Fibroblast of gingiva (primary cell): Measurements from ENCODE around the gene KRTAP4-12.
"Not testable (repeated sequence)": the region's sequence is repeated elsewhere in the genome, so short reads cannot be mapped to it uniquely, and the experiment has no call there.

Experiments
- DNase-seq: peaks from one replicate; pipeline ENCODE4 v3.0.0-alpha.2; 2011; ENCODE audit warnings: low read depth

Gene KRTAP4-12

DNA sequence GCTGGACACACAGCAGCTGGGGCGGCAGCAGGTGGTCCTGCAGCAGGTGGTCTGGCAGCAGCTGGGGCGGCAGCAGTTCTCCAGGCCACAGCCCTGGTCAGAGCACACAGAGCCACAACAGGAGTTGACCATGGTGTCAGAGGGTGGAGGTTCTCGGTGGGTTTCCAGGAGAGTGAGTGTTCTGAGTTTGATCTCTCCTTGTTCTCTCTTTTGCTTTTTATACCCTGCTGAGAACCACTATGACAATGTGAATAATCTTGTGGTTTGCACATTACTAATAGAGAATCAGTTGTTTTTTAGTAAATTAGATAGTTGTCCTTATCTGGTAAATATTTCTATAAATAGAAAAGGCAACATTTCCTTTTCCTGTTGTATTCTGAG, at the start of gene KRTAP4-12:
Gene KRTAP4-12 (minus strand): TSS at position 192 of the 381 bp plus-strand sequence. CDS start 60 bp downstream, at position 132.
- not testable (repeated sequence) for DNase-seq

DNA sequence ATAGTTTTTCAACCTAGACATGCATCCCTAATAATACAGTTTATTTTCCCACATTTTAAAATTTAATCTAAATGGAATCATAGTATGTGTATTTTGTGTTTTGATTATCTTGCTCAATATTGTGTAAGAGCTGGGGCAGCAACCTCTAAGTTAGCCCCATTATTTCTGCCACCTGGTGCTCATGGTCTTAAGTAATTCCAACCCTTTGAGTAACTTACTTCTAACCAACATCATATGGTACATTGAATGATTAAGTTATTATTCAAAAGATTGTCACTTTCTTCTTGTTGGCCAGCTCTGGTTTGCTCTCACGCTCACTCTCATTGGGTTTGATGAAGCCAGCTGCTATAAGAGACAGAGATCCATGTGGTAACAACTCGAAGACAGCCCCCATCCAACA, 47.9 kb upstream of the KRTAP4-12 start:
- peak; percentile 45 for DNase-seq

DNA sequence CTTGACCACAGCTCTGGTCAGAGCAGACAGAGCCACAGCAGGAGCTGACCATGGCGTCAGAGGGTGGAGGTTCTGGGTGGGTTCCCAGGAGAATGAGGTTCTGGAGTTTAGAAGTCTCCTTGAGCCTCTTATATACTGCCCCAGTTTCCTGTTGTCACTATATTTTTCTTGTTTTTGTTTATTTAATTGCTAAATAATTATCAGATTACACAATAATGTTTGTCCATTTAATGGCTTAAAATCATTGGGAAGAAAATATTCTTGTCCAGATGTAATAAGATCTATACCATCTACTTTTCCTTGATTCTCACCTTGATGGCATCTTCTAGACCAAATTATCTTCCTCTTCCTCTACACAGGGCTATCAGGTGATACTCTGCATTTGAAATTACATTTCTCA, 44.1 kb upstream of the KRTAP4-12 start, which contains the start of gene KRTAP4-3:
Gene KRTAP4-3 (minus strand): TSS at position 101 of the 400 bp plus-strand sequence. CDS start 49 bp downstream, at position 52.
- no peak for DNase-seq

DNA sequence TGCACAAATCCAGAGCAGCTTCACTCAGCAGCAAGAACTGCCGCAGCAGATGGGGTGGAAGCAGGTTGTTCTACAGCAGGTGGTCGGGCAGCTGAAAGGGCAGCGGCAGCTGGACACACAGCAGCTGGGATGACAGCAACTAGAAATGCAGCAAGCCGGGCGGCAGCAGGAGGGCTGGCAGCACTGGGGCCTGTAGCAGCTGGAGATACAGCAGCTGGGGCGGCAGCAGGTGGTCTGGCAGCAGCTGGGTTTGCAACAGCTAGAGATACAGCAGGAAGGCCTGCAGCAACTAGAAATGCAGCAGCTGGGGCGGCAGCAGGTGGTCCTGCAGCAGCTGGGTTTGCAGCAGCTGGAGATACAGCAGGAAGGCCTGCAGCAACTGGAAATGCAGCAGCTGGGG, 43.6 kb upstream of the KRTAP4-12 start:
- no peak for DNase-seq

DNA sequence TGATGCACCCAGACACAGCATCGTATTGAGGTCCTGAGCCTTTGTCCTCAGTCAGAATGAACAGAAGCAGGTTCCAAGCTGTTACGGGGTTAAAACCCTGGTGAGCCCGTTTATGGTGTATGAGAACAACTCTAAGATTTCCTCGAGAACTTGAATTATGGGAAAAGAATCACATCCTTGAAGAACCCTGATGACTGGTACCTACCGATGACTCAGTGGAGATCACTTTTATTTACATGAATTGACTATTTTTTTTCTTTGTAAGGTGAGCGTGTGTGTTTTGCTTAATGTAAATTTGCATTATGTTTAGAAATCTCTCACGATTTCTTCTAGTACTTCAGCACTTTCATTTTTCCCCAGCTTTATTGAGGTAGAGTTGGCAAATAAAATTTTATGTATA, 39.8 kb upstream of the KRTAP4-12 start:
- DNase-seq, result no peak

DNA sequence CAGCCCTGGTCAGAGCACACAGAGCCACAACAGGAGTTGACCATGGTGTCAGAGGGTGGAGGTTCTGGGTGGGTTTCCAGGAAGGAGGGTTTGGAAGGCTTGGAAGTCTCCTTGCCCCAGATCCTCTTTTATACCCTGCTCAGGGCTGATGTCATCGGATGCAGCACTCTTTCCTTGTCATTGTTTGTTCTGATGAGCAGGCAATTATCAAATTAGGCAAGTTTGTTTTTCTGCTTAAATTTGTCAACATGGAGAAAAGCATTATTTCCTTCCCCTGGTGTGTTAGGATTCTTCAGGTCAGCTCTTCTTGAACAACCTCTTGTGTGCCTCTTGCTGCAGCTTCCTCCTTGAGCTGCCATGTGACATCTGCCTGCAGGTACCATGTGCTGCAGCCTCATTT, 36.7 kb upstream of the KRTAP4-12 start, which contains the start of gene KRTAP4-4:
Gene KRTAP4-4 (minus strand): TSS at position 101 of the 400 bp plus-strand sequence. CDS start 57 bp downstream, at position 44.
- no peak for DNase-seq

DNA sequence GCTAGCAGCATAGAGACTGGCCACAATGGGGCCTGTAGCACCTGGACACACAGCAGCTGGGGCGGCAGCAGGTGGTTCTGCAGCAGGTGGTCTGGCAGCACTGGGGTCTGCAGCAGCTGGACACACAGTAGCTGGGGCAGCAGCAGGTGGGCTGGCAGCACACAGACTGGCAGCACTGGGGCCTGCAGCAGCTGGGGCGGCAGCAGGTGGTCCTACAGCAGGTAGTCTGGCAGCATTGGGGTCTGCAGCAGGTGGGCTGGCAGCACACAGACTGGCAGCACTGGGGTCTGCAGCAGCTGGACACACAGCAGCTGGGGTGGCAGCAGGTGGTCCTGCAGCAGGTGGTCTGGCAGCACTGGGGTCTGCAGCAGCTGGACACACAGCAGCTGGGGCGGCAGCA, 36.2 kb upstream of the KRTAP4-12 start:
- not testable (repeated sequence) for DNase-seq

DNA sequence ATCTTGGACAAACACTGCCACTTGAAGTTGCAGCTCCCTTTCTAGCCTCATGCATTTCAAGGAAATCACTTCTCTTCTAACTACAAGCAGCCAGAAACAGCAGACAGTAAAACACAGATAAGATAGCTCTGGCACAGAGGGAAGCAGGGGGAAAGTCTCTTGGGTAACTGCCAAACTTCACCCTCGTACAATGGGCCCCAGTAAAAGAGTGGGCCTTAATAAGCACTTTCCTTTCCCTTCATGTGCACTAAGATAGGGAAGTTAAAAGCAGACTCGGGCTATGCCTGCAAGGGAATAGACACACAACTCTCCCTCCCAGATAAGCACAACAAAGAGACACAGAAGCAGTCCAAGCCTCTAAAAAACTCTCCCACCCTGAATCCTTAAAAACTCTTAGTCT, 29.9 kb upstream of the KRTAP4-12 start:
- DNase-seq, result no peak

DNA sequence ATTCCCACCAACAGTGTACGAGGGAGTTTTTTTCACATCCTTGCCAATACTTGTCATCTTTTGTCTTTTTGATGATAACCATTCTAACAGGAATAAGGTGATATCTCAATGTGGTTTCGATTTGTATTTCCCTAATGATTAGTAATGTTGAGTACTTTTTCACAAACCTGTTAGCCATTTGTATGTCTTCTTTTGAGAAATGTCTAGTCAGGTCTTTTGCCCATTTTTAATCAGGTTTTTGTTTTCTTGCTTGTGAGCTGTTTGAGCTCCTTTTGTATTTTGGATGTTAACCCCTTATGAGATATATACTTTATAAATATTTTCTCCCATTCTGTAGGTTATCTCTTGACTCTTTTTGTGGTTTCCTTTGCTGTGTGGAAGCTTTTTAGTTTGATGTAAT, 27.5 kb upstream of the KRTAP4-12 start:
- no peak for DNase-seq

DNA sequence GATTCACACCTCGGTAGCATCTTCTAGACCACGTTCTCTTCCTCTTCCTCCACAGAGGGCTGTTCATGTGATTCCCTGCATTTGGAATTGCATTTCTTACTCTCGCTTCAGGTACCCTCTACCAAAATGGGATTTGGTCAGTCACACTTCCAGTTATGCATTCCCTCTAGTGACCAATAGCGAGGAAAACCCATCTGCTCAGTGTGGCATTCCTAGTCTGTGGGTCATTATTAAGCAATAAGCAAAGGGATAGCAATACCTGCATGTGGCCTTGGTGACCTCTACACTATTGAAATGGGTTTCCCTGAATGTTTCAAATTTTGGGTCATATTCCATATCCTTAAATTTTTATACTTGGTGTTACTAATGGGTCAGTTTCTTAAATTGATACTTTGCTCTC, 26.0 kb upstream of the KRTAP4-12 start:
- DNase-seq, result no peak

DNA sequence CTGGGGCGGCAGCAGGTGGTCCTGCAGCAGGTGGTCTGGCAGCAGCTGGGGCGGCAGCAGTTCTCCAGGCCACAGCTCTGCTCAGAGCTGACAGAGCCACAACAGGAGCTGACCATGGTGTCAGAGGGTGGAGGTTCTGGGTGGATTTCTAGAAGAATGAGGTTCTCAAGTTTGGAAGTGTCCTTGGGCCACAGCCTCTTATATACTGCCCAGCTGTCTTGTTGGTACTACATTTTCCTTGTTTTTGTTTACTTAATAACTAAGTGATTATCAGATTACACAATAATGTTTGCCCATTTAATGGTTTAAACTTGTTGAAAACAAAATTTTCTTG, 25.6 kb upstream of the KRTAP4-12 start, which contains the start of gene KRTAP4-5:
Gene KRTAP4-5 (minus strand): TSS at position 174 of the 334 bp plus-strand sequence. CDS start 58 bp downstream, at position 116.
- DNase-seq, result no peak

DNA sequence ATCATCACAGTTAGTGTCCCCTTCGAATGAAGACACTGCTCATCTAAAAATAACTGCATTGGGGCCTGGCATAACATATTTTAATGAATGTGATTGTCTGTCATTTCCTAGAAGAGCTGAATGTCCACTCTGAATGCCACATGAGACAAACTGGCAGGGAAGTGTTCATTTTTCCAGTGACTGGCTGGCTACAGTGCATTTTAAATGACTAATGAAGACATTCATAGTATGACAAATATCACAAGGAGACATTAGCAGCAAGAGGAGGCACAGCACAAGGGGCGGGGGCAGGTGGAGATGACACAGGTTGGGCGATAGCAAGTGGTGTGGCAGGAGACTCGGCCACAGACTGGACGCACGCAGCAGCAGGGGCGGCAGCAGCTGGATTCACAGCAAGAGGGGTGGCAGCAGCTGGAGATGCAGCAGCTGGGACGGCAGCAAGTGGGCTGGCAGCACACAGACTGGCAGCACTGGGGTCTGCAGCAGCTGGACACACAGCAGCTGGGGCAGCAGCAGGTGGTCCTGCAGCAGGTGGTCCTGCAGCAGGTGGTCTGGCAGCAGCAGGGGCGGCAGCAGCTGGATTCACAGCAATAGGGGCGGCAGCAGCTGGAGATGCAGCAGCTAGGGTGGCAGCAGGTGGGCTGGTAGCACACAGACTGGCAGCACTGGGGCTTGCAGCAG, 25.1 kb upstream of the KRTAP4-12 start:
- DNase-seq, result not testable (repeated sequence)

DNA sequence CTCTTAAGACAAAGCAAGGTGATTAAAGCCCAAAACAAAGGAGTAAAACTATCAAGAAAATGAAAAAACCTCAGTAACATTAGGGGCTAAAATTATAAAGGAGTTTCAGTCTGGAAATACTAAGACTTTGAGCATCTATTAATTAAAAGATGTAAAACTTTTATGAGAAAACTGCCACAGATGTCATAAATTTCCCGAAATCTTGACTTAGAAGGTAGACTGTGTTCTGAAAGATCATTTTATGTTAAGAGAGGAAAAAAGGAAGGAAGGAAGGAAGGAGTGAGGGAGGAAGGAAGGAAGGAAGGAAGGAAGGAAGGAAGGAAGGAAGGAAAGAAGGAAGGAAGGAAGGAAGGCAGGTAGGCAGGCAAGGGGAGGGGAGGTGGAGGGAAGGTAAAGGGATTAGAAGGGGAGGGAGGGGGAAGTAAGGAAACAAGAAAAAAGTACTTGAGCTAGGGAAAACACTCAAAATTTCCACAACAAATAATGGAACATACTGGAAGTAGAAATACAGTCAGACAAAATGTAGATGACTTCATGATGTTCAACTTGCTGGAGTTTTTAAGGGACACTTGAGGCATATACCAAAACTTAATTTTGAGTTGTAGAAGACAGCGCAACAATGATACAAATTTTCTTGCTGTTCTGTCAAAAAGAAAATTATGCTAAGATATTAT, 23.7 kb upstream of the KRTAP4-12 start:
- DNase-seq, result no peak

DNA sequence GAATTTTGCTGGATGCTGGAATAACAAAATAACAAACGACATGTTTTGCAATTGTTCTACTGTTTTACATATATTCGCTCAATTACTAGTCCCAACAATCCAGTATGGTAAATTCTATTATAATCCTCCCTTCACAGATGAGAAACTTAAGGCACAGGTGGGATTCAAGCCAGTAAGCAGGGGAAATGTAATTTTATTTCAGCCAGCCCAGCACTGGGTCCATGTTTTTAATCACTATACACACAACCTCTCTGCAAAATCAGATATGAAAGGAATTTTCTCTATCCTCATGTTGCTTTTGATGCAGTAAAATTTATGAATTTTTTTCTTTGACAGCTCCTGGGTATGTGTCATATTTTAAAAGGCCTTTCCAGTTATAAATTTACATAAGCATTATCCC, 21.3 kb upstream of the KRTAP4-12 start:
- no peak for DNase-seq

DNA sequence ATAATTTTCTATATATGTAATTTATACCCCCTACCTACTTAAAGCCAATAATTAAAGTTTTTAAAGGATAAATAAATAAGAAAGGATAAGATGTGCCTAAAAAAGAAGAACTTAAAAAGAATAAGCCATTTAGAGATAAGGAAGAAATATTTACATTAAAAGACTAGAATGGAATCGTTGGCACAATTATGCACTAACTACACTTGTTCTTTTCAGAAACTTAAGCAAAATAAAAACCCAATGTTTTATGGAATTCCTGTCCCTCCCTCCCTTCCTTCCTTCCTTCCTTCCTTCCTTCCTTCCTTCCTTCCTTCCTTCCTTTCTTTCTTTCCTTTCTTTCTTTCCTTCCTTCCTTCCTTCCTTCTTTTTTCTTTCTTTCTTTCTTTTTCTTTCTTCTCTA, 20.9 kb upstream of the KRTAP4-12 start:
- DNase-seq, result no peak

DNA sequence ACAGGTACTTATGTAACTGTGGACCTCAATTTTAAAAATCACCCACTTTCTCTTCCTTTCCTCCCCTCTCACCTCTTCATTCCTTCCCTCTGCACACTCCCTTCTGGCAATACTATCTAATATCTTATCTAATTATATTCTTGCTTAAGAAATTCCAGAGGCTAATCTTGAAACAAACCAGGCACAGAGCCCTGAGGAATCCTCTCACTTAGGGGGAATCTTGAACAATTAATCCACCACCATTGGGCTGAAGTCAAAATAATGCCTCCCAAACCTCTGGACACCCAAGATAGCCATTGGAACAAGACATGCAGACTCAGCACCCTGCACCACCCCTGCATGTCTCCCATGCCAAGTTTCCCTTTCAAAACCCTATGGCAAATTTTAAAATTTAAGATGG, 17.4 kb upstream of the KRTAP4-12 start:
- DNase-seq, result no peak

DNA sequence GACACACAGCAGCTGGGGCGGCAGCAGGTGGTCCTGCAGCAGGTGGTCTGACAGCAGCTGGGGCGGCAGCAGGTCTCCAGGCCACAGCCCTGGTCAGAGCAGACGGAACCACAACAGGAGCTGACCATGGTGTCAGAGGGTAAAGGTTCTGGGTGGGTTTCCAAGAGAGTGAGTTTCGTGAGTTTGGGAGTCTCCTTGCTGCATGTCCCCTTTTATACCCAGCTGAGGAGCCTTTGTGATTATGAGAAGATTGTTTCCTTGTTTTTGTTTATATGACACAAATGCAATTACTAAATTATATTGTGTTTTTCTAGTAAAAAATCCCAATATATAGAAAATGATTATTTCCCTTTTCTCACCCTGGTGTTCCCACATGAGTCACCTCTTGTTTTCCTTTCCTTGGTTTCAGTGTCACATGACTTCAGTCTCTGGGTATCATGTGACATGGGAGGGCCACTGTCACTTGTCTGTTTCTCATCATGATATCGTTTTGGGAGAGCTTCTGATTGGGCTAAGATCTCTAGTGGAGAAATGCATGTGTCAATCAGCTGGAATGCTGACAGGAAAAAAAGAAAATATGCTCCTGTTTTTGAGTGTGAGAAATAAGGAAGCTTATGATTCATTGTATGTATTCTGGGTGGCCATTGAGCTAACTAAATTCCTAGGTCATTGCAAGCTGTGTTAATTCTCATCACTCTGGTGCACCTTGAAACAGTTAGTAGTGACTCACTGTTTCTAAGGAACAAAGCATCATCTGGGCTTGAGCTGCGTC, 16.6 kb upstream of the KRTAP4-12 start, which contains the start of gene KRTAP4-6:
Gene KRTAP4-6 (minus strand): TSS at position 185 of the 772 bp plus-strand sequence. CDS start 57 bp downstream, at position 128.
- DNase-seq, result peak; percentile 17

DNA sequence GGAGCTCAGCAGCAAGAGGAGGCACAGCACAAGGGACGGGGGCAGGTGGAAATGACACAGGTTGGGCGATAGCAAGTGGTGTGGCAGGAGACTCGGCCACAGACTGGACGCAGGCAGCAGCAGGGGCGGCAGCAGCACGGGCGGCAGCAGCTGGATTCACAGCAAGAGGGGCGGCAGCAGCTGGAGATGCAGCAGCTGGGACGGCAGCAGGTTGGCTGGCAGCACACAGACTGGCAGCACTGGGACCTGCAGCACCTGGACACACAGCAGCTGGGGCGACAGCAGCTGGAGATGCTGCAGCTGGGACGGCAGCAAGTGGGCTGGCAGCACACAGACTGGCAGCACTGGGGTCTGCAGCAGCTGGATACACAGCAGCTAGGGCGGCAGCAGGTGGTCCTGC, 15.9 kb upstream of the KRTAP4-12 start:
- DNase-seq, result not testable (repeated sequence)

DNA sequence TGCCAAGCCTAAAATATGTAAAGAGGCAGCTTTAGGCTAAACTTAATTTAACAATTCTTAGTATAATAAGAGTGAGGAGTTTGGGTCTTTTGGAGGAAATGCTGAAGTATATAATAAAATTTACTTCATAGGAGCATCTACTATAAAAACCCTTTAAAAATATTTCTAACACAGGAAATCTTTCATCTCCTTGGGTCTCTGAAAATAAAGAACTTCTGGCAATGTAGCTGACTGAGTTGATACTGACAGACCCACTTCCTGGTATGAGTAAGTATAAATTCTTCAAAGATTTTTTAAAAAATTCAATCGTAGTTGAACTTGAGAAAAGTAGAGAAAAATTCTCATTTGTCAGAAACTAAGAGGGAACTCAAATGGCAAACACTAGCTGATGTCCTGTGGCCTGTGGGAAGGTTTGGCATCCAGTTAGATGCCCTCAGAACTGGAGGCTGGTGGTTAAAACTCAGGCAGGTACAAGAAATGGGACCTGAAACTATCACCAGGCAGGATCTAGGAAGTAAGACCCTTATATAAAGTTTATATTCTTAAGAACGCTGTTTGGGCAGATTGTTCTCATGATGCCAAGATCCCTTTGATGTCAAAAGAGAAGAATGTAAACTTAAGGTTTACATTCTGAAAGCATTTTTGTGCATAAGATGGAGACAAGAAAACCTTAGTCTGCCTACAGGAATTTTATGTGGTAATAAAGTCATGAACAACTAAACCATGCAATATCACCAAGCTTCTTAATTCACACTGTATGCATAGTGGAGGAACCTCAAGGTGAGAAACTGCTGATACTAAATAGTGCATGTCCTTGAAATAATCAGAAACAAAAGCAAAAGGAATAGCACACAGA, 10.1 kb upstream of the KRTAP4-12 start:
- no peak for DNase-seq

DNA sequence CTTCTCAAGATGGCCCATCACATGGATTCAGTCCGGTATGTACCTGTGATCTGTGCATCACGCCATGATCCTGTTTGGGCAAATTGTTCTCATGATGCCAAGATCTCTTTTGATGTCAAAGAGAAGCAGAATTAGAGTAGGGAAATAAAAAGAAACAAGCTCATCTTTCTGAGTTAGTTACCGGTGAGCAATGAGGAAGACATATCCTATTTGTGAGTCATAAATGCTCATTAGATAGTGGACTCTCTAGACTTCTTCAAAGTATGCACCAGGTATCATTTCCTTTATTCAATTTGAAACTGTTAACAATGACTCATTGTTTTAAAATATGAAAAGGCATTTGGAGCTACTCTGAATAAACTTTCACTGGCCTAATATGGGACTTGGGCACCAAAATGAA, 8.0 kb upstream of the KRTAP4-12 start:
- DNase-seq, result no peak

DNA sequence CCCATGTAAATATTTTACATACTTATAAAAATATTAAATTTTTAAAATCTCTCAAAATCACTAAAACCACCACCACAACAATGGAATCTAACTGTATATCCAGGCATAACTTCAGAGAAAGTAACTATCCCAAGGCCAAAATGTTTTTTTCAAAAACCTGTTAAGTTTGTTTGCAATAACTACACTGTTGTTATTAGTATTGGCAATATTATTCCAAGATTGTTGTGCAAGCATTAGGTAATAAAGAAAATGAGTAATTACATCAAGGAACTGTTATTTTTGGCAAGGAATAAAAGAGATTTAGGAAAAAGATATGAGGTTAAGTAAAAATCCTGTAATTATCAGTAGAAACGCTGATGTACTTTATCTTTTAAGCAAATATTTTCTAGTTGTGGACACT, 3.4 kb upstream of the KRTAP4-12 start:
- no peak for DNase-seq

DNA sequence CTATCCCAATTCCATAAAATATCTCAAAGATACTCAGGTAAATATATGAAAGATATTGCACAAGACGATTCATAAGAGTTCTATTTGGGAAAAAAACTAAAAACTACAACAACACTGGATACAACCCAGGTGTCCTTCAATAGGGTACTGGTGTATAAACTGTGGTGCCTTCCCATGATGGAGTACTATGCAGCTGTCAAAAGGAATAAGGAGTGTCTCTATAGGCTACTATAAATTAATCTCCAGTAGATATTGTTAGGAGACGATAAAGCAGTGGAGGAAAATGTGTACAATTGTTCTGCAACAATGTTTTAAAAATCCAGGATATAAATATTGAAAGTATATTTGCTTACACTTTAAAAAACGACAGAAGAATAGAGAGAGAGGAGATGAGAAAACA, 2.4 kb upstream of the KRTAP4-12 start:
- DNase-seq, result no peak
